Stimulated activated CD8-positive, alpha-beta memory T cell treated with anti-CD3 and anti-CD28 coated beads, Interleukin-7, amount 100 ng/mL, for 4 hours (primary cell): ENCODE results near the gene ZCCHC7.
"Not testable (repeated sequence)": the region's sequence is repeated elsewhere in the genome, so short reads cannot be mapped to it uniquely, and the experiment has no call there.

Source experiments
- DNase-seq, 2 donors: peaks; one replicate each; pipeline ENCODE4 v3.0.0-alpha.2; 2020; ENCODE audit warnings: low read depth in 2 of 2

The ZCCHC7 gene

DNA sequence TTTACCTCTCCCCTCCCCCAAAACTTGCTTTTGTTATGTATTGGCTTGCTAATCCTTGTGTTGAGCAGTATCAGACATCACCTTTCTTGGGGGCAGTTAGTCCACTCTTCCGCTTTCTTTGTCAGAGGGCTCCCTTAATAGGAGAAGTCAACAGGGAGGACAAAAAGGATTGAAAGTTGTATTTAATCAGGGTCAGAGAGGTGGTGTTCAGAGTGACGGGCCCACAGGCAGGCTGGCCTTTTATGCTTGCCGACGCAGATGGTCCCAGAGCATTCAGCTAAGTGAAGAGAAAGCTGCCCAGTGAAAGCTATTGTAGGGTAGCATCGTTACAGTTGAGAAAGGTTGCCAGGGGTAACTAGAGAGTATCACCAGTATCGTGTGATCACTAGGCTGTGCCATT, 131.1 kb downstream of the ZCCHC7 start:
- DNase-seq, result no peak

DNA sequence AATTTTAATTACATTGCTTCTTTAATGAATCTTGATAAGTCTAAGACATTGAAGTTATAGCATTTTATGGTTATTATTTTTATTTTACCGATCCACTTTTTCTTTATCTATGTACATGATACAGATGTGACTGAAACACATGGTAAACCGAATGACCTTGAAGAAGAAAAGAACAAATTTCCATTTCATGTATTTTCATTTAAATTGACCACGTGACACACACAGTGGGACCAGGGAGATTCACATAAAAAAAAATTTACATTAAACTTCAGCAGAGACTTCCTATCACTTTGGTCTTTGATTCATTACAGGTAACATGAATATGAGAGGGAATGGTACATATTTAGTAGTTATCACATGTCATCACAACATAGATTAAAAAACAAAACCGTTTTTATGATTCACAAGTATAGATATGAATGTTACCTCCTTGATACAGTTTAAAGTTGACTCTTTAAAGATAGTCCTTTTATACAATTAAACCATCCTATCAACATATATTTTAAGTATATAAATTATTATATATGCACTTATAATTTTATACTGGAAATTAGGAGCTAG, 133.1 kb downstream of the ZCCHC7 start:
- no peak for DNase-seq

DNA sequence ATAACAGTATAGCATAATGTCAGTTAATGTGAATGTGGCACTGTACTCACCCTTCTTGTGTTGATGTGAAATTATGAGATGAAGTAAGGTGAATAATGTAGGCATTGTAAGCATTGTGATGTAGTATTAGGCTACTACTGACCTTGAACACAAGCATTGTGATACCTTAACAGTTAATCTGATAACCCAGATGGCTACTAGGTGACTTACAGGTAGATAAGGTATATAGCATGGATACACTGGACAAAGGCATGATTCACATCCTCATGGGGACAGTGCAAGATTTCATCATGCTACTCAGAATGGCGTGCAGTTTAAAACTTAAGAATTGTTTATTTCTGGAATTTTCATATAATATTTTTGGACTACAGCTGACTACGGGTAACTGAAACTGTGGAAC, 134.8 kb downstream of the ZCCHC7 start:
- DNase-seq, result no peak

DNA sequence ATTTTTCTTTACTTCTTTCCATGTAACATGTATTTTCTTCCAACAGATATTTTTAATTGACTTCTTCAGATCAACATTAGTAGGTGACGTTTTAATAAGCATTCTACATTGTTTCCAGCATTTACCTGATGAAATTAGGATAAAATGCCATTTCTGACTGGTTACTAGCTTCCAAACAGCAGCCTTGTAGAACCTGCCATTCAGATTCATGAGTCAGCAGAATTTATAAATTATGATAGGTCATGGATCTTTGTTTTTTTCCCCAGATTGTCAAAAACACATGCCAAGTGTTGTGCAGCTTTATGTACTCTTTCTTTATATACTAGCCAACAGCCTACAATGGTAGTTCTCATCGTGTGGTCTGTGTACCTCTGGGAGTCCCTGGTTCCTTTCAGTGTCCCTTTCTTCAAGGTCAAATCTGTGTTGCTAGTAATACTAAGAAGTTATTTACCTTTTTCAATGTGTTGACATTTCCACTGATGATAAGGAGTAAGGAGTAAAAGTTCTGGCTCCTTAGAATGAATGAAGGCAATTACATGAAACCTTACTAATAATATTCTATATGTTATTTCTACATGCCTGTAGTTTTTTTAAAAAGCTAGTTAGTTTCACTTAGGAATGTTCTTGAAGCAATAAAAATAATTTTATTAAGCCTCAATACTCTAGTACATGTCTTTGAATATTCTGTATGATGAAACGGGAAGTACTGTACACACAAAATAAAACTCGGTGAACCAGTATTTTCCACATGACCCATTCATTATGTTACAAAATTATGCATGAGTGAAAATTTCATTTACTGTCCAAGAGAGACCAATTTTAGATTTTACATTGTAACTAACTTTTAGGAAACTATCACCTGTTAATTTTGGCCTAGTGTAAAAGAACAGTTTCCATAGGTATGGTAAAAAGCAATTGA, 135.8 kb downstream of the ZCCHC7 start:
- DNase-seq, result no peak

DNA sequence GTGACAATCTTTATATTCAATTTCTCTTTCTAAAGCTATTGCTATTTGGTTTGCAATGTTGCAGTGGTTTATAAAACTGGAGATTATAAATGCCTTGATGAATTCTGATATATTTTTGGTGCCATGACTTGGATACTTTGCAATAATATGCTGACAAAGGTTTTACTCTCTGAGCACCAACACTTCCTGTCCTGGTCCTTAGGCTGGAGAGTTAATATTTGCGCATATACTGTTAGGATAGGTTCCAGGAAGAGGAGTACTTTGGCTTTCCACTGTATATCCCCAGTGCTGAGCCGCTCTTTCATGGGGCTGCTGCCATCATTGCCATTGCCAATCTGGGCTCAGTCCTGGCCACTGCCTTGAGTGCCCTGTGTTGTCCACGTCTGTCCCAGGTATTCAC, 139.6 kb downstream of the ZCCHC7 start:
- no peak for DNase-seq

DNA sequence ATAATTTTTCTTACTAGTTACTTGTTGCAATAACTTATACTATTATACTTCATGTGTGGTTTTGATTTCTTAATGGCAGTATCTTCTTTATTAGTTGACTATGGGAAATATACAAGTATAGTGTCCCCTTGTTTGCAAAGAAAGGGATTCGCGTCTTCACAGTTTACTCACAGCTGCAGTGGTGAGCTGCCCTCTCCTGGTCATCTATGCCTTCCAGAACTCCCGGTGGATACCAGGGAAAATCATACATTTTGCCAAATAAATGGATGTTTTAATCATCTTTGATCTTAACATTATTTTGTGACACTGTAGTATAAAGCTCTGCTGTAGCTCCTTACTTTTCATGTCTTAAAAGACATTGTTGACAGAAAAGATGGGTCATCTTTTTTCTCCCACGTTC, 142.0 kb downstream of the ZCCHC7 start:
- no peak for DNase-seq

DNA sequence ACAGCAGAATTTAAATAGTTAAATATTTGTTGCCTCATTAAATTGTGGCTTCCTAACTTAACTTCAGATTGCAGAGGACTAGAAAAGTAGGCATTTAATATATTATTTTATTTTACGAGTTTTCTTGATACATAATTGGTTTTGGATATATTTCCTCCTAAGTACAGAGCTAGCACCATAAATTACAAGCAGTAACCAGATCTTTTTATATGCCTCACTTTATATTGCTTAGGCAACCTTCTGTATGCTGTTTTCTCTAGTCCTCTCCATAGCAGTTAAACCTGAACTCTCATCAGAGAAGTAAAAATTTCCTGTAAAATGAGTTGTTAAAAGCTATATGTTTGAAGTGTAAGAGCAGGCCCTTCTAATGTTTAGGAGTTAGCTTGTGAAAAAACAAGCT, 144.2 kb downstream of the ZCCHC7 start:
- DNase-seq, result no peak

DNA sequence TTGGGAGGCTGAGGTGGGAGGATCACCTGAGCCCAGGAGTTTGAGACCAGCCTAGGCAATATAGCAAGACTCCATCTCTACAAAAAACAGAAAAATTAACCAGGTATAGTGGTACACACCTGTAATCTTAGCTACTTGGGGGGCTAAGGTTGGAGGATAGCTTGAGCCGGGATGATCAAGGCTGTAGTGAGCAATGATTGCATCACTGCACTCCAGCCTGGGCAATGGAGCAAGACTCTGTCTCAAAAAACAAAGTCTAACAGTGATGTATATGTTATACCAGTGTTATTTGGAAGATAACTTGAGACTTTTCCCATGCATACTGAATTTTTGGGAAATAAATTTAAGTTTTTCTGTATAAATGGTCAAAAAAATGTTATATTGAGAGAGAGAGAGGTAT, 146.3 kb downstream of the ZCCHC7 start:
- DNase-seq, result no peak

DNA sequence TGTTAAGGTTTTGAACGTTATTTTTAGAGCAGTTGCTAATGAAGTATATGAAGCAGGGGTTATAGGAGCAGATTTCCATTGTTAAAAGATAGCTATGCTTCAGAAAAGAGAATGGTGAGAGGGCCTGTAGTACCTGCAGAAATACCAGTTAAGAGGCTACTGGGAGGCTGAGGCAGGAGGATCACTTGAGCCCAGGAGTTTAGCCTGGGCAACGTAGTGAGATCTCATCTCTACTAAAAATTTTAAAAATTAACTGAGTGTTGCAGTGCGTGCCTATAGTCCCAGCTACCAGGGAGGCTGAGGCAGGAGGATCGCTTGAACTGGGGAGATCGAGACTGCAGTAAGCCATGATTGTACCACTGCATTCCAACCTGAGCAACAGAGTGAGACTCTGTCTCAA, 148.8 kb downstream of the ZCCHC7 start:
- DNase-seq, result no peak

DNA sequence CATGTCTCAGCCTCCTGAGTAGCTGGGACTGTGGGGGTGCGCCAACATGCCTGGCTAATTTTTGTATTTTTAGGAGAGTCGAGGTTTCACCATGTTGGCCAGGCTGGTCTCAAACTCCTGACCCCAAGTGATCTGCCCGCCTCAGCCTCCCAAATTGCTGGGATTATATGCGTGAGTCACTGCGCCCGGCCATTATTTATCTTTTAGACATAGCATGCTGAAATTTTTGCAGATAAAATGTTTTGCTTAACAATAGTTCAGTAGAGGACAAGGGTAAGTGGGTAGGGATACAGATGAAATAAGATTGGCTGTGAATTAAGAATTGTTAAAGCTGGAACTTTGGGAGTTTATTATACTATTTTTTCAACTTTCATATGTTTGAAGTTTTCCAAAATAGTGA, 151.3 kb downstream of the ZCCHC7 start:
- no peak for DNase-seq

DNA sequence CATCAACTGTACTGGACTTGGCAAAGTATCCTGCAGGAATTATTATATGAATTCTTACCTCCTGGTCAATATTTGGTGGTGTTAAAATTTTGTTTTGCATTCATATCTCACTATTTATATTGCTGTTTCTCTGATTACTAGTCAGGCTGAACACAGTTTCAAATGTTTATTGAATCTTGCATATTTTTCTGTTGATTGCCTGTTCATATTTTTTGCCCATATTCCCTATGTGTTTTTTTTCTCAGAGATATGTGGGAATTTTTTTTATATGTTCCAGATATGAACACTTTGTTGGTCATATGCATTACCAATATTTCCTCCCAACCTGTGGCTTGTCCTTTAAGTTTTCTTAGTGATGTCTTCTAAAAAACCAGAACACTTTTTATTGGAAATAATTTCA, 153.2 kb downstream of the ZCCHC7 start:
- DNase-seq, result no peak

DNA sequence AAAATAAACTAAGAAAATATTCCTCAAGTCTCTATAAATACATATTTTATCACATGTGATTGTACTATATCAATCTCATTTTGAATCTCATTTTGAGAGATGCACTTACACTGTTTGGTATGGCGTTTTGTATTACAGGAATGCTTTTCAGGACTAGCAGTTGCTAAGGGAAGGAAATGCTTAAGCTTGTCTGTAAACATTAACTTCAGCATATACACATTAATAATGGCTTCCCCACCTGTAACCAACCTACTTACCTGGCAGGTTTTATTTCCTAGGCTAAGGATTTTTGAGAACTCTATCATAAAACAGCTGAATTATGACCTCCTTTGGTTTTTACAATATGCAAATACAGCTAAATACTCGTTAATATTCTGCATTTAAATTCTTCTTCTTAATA, 161.2 kb downstream of the ZCCHC7 start:
- DNase-seq, result no peak

DNA sequence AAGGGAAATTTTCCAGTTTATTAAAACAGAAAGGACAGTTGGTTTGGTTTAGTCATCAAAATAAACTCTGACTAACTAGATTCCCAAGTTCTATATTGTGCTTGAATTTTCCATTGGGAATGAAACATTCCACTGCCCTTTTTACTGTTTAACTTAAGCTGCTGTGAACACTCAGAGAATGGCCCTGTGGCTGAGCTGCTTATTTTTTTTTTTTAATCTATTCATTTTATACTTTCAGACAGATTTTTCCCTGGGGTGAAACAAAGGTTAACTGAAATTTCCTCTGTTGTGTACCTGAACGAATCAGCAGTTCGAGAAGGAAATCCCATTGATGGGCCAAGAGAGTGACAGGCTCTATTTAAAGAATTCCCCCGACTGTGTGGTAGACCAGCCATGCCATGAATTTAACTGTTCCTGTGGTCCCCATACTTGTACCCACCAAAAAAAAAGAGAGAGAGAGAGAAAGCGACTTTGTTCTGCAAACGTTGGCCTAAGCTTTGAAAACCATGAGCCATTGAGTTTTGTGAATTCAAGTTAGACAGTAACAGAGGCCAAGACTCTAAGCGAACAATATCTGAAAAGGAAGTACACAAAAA, 163.5 kb downstream of the ZCCHC7 start:
- DNase-seq, result no peak

DNA sequence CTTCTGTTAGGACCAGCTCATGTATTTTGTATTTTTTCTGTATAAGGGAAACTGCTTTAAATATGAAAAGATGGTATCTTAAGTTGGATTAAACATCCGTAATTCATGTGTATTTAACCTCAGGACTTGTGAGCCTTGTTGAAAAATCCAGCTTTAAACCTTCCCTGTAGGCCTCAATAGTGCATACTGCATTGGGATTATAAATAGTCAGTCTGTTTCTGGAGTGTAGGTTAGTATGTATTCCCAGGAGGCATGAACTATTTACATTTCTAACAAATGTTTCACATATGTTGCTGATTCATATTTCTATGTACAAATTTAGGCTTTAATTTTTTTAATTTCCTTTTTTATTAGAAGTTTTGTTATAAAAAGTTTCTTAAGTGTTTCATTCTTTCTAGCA, 164.3 kb downstream of the ZCCHC7 start:
- no peak for DNase-seq

DNA sequence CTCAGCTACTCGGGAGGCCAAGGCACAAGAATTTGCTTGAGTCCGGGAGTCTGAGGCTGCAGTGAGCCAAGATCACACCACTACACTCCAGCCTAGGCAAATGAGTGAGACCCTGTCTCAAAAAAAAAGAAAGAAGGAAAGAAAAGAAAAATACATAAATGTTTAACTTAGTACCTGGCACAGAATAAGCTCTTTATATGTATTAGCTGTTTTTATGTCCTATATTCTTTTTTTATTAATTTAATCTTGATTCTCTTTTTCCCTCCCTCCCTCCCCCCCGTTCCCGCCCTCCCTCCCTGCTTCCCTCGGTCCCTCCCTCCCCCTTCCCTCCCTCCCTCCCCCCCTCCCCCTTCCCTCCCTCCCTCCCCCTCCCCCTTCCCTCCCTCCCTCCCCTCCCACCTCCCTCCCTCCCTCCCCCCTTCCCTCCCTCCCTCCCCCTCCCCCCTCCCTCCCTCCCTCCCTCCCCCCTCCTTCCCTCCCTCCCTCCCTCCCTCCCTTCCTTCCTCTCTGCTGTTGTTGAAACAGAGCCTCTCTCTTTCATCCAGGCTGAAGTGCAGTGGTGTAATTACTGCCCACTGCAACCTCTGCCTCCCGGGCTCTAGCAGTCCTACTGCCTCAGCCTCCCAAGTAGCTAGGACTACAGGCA, 166.3 kb downstream of the ZCCHC7 start:
- no peak for DNase-seq

DNA sequence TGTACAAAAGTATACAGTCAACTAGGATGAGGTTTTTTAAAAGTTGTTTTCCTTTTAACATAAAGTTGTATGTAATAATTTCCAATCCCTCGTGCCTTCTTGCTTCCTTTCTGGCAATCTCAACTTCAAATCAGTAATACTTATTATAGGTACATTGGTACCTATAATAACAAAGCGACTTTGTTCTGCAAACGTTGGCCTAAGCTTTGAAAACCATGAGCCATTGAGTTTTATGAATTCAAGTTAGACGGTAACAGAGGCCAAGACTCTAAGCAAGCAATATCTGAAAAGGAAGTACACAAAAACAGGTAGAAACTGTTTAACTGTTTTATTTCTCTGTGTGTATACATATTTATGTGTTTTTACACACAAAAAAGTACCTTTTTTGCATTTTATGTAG, 166.9 kb downstream of the ZCCHC7 start:
- no peak for DNase-seq

DNA sequence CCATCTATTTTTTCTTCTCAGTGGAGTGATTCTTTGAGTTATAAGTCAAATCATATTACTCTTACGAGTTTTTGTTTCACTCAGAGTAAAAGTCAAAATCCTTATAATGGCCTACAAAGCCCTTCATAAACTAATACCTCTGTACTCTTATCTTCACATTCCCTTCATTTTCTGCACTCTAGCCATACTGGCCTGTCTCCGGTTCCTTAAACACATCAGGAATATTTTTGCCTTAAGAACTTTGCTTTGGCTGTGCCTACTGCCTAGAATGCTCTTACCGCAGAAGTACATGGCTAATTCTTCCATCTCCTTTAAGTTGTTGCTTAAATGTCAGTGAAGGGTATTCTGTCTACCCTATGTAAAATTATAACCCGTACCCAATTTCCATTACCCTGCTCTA, 169.3 kb downstream of the ZCCHC7 start:
- no peak for DNase-seq

DNA sequence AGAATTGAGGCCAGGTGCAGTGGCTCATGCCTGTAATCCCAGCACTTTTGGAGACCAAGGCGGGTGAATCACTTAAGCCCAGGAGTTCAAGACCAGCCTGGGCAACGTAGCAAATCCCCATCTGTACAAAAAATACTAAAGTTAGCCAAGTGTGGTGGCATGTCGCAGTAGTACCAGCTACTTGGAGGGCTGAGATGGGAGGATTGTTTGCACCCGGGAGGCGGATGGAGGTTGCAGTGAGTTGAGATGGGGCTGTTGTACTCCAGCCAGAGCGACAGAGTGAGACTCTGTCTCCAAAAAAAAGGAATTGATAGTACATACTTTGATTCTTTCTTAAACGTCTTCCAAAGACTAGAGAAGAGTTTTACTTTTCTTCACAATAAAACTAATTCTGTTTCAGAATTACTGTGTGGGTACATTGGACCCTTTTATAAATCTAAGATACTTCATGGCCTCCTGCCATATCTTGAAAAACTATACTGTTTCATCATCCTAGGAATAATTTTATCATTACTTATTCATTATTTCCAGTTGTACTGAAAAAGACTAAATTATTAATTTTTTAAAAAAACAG, 170.1 kb downstream of the ZCCHC7 start:
- DNase-seq, result no peak

DNA sequence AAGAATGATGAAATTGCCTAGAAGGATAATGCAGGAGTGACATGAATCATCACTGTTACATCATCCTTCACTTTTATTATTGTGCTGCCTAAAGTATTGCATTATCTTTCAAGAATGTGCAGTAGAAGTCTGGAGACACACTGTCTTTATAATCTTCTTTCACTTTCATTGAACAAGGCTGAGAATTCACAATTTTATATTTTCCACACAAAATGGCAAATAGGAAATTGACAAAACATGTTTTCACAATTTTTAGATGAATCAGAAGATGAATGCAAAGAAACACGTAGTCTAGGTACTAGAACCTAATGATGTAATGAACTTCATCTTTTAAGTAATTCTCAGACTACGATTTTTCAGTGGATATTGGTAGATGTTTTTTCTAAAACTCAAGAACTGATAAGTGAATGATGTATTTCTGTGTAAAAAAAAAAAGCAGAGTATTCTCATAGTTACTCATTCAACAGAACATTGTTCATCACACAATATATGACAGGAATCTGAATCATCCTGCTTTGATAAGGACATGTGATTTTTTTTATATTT, 170.6 kb downstream of the ZCCHC7 start:
- DNase-seq, result no peak

DNA sequence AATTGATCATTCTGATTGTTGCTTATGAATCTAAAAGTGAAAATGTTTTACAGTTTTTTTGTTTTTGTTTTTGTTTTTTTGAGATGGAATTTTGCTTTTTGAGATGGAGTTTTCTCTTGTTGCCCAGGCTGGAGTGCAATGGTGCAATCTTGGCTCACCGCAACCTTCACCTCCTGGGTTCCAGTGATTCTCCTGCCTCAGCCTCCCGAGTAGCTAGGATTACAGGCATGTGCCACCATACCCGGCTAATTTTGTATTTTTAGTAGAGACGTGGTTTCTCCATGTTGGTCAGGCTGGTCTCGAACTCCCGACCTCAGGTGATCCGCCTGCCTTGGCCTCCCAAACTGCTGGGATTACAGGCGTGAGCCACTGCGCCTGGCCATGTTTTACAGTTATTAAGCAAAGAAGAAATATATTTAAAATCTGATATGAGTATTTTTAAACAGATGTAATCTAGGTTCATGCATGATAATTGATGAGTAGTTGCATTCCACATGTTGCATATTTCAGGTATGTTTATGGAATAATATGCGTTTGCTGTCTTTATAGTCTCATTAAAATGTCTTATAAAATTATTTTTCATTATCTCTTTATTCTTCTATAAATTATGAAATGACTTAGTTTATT, 171.4 kb downstream of the ZCCHC7 start:
- not testable (repeated sequence) for DNase-seq

DNA sequence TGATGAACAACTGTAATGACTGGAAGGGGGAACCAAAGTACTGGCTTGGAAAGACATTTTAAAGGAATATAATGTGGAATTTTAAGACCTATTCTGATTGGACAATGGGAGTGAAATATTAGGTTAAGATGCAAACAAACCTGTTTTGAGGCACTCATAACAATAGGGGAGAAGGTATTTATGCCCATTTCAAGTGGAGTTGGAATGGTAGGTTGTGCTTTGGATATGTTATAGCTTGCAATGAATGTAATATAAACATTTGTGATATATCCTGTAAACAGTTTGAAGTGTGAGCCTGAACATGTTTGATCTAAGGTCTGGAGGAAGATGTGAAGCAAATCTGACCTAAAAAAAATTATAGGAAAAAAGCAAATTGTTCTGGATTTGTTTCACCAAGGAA, 172.5 kb downstream of the ZCCHC7 start:
- no peak for DNase-seq
